GOT3 (cell line): ENCODE data around the gene CTNND1.
"Not testable (repeated sequence)": the region's sequence is repeated elsewhere in the genome, so short reads cannot be mapped to it uniquely, and the experiment has no call there.

Source experiments
- DNase-seq: peaks from one replicate; lab custom pipeline; 2025; ENCODE audit warnings: mixed read lengths; lab: John Stamatoyannopoulos, UW

The CTNND1 gene

GRCh38 chr11:57792870-57793269, 31.3 kb downstream of the CTNND1 start:
- no peak for DNase-seq

GRCh38 chr11:57793351-57794115, 31.9 kb downstream of the CTNND1 start:
- DNase-seq: no peak

- DNase-seq: no peak
Measured at GRCh38 chr11:57798905-57799559, 37.4 kb downstream of the CTNND1 start.

GRCh38 chr11:57800444-57801182, 39.0 kb downstream of the CTNND1 start:
- DNase-seq: no peak

- DNase-seq: no peak
Measured at GRCh38 chr11:57801183-57801485, 39.5 kb downstream of the CTNND1 start.

- DNase-seq: no peak
Measured at GRCh38 chr11:57802411-57802810, 40.8 kb downstream of the CTNND1 start.

GRCh38 chr11:57804466-57804865, 42.9 kb downstream of the CTNND1 start:
- no peak for DNase-seq

GRCh38 chr11:57805780-57806179, 44.2 kb downstream of the CTNND1 start:
- no peak for DNase-seq

- DNase-seq: no peak
Measured at GRCh38 chr11:57812634-57813033, 51.0 kb downstream of the CTNND1 start.

- no peak for DNase-seq
Measured at GRCh38 chr11:57815476-57815875, 53.9 kb downstream of the CTNND1 start.

GRCh38 chr11:57815877-57816276, 54.3 kb downstream of the CTNND1 start:
- DNase-seq: no peak

- no peak for DNase-seq
Measured at GRCh38 chr11:57818812-57819211, 57.2 kb downstream of the CTNND1 start.

GRCh38 chr11:57819252-57819979, 57.8 kb downstream of the CTNND1 start:
- no peak for DNase-seq

GRCh38 chr11:57823859-57824258, 62.3 kb downstream of the CTNND1 start:
- no peak for DNase-seq

- DNase-seq: no peak
Measured at GRCh38 chr11:57834852-57835251, 73.2 kb downstream of the CTNND1 start.

GRCh38 chr11:57838609-57839008, 77.0 kb downstream of the CTNND1 start:
- DNase-seq: not testable (repeated sequence)

GRCh38 chr11:57842873-57843272, 81.3 kb downstream of the CTNND1 start:
- DNase-seq: no peak

GRCh38 chr11:57867966-57868365, 106.4 kb downstream of the CTNND1 start:
- no peak for DNase-seq

GRCh38 chr11:57868491-57868890, 106.9 kb downstream of the CTNND1 start:
- no peak for DNase-seq
